ENCODE measurements around the gene GLT6D1.

DNA sequence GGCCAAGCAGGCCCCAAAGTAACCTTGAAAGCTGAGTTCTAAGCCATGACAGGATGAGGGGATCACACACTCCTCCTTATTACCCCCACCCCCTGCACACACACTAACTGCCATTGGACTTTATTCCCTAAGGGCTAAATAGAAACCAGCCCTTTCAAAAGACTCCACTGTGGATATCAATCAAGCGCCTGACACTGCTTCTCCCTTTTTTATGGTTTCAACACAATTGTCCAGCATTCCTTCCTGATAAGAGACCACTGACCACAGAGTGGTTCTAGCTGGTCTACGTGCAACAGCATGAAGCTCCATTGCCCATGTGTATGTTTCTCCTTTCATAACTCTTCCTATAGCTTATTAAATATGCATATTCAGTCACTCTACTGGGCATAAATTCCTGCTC, 43.1 kb downstream of the GLT6D1 start:
- no peak for TF ChIP-seq GABPA (IDR thresholded peaks at IDR 0.05; ENCODE audit: low read depth)
- TF ChIP-seq, protein P1, sequence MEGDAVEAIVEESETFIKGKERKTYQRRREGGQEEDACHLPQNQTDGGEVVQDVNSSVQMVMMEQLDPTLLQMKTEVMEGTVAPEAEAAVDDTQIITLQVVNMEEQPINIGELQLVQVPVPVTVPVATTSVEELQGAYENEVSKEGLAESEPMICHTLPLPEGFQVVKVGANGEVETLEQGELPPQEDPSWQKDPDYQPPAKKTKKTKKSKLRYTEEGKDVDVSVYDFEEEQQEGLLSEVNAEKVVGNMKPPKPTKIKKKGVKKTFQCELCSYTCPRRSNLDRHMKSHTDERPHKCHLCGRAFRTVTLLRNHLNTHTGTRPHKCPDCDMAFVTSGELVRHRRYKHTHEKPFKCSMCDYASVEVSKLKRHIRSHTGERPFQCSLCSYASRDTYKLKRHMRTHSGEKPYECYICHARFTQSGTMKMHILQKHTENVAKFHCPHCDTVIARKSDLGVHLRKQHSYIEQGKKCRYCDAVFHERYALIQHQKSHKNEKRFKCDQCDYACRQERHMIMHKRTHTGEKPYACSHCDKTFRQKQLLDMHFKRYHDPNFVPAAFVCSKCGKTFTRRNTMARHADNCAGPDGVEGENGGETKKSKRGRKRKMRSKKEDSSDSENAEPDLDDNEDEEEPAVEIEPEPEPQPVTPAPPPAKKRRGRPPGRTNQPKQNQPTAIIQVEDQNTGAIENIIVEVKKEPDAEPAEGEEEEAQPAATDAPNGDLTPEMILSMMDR (IDR thresholded peaks at IDR 0.05; ENCODE audit: insufficient read depth, low read length): no peak
- TF ChIP-seq POLR2AphosphoS5 (IDR thresholded peaks at IDR 0.05; ENCODE audit: low read depth): no peak
- TF ChIP-seq, protein P2, sequence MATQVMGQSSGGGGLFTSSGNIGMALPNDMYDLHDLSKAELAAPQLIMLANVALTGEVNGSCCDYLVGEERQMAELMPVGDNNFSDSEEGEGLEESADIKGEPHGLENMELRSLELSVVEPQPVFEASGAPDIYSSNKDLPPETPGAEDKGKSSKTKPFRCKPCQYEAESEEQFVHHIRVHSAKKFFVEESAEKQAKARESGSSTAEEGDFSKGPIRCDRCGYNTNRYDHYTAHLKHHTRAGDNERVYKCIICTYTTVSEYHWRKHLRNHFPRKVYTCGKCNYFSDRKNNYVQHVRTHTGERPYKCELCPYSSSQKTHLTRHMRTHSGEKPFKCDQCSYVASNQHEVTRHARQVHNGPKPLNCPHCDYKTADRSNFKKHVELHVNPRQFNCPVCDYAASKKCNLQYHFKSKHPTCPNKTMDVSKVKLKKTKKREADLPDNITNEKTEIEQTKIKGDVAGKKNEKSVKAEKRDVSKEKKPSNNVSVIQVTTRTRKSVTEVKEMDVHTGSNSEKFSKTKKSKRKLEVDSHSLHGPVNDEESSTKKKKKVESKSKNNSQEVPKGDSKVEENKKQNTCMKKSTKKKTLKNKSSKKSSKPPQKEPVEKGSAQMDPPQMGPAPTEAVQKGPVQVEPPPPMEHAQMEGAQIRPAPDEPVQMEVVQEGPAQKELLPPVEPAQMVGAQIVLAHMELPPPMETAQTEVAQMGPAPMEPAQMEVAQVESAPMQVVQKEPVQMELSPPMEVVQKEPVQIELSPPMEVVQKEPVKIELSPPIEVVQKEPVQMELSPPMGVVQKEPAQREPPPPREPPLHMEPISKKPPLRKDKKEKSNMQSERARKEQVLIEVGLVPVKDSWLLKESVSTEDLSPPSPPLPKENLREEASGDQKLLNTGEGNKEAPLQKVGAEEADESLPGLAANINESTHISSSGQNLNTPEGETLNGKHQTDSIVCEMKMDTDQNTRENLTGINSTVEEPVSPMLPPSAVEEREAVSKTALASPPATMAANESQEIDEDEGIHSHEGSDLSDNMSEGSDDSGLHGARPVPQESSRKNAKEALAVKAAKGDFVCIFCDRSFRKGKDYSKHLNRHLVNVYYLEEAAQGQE (IDR thresholded peaks at IDR 0.05; ENCODE audit: insufficient replicate concordance, low read depth): no peak
- no peak for TF ChIP-seq SPI1 (IDR thresholded peaks at IDR 0.05; ENCODE audit: borderline replicate concordance, low read depth)
